Calu3 (cell line): ENCODE data around the gene EPHB2. TPM values are rescaled to one million over a fixed set of nuclear protein-coding genes. Genes with fewer than 3 reads are reported as not detected.
A peak's percentile ranks its signal among the peaks of the same experiment; 100 is the strongest.

Experiments
- BruUV-seq: library from RNA; stranded (reverse); fragments of 400-500 nt; replicated peaks from 2 replicates; lab custom pipeline; 2021; lab: Mats Ljungman, UMichigan
- CTCF ChIA-PET: fragments of 300-600 bp; sonication (Branson Sonifier 250); formaldehyde crosslinking; loops from one replicate; lab custom pipeline; 2022; ENCODE audit warnings: antibody characterized with exemption; lab: Charles Lee
- DNase-seq: peaks from one replicate; pipeline ENCODE4 v3.0.0; 2022
- H3K27ac Mint-ChIP-seq: one replicate; pipeline ENCODE4 v1.8.0; 2022; ENCODE audit warnings: mixed read lengths; ENCODE audit not compliant: unreplicated experiment
- H3K27me3 Mint-ChIP-seq: one replicate; pipeline ENCODE4 v1.8.0; 2022; ENCODE audit warnings: mixed read lengths; ENCODE audit not compliant: unreplicated experiment
- H3K36me3 Mint-ChIP-seq: one replicate; pipeline ENCODE4 v1.8.0; 2022; ENCODE audit warnings: mild to moderate bottlenecking, moderate library complexity, mixed read lengths; ENCODE audit not compliant: insufficient read depth, unreplicated experiment
- H3K4me1 Mint-ChIP-seq: one replicate; pipeline ENCODE4 v1.8.0; 2022; ENCODE audit warnings: mild to moderate bottlenecking, low read depth, mixed read lengths; ENCODE audit not compliant: unreplicated experiment
- H3K4me3 Mint-ChIP-seq: one replicate; pipeline ENCODE4 v1.8.0; 2022; ENCODE audit warnings: mild to moderate bottlenecking, low read depth, moderate library complexity, mixed read lengths; ENCODE audit not compliant: unreplicated experiment
- H3K9me3 Mint-ChIP-seq: one replicate; pipeline ENCODE4 v1.8.0; 2022; ENCODE audit warnings: low read depth, mixed read lengths; ENCODE audit not compliant: unreplicated experiment
- CTCF ChIP-seq: fragments of 200-600 bp; IDR thresholded peaks from one replicate; pipeline ENCODE4 v1.8.0; 2022; ENCODE audit warnings: antibody characterized with exemption; ENCODE audit not compliant: unreplicated experiment
- intact Hi-C: fragments of 100-400 bp; cut with micrococcal nuclease; formaldehyde crosslinking; loops from one replicate; pipeline ENCODE4 v1.10.0; 2022; ENCODE audit not compliant: unreplicated experiment
- total RNA-seq: library from RNA; stranded (reverse); gene quantifications from 2 replicates; pipeline ENCODE4 v1.2.3, GENCODE V29; 2022

Gene EPHB2
- total RNA-seq, 1 experiment from 2014 or later: 19.3 TPM

- Mint-ChIP-seq H3K4me1 (no peaks in the 10 kb centered on the region), H3K36me3 (no peaks in the 10 kb centered on the region), H3K9me3 (no peaks in the 10 kb centered on the region), H3K27ac (no peak overlapping the region), H3K4me3 (no peak overlapping the region), H3K27me3 (no peaks in the 10 kb centered on the region)
- no peak for DNase-seq
- TF ChIP-seq CTCF: no peak
- intact Hi-C loops: no loop called here
- no TSS peak for BruUV-seq
- CTCF ChIA-PET: no interaction called here
Measured at GRCh38 chr1:22910286-22910685, 199.6 kb downstream of the EPHB2 start.

- Mint-ChIP-seq H3K4me3 (no peak overlapping the region), H3K27ac (no peak overlapping the region), H3K4me1 (no peaks in the 10 kb centered on the region), H3K27me3 (no peaks in the 10 kb centered on the region), H3K36me3 (no peaks in the 10 kb centered on the region), H3K9me3 (no peaks in the 10 kb centered on the region)
- CTCF ChIA-PET: no interaction called here
- intact Hi-C loops: no loop called here
- no peak for DNase-seq
- TF ChIP-seq CTCF: no peak
- no TSS peak for BruUV-seq
Measured at GRCh38 chr1:22910986-22911651, 200.5 kb downstream of the EPHB2 start.

DNA sequence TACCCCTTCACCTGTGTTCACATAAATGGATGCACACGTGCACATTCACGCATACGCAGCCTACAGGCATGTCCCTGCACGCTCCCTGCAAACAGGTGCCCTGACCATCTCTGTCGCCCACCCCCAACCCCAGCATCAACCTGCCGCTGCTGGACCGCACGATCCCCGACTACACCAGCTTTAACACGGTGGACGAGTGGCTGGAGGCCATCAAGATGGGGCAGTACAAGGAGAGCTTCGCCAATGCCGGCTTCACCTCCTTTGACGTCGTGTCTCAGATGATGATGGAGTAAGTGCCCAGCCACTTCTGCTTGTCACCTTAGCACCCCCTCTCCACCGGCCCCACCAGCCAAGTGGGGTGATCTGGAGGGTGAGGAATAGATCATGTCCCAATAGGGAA lies 201.7 kb downstream of the EPHB2 start:
- Mint-ChIP-seq H3K27ac (no peak overlapping the region), H3K27me3 (no peaks in the 10 kb centered on the region), H3K4me1 (no peaks in the 10 kb centered on the region), H3K9me3 (no peaks in the 10 kb centered on the region), H3K4me3 (no peak overlapping the region), H3K36me3 (no peaks in the 10 kb centered on the region)
- BruUV-seq: no TSS peak
- CTCF ChIA-PET: no interaction called here
- intact Hi-C loops: no loop called here
- no peak for TF ChIP-seq CTCF
- no peak for DNase-seq

DNA sequence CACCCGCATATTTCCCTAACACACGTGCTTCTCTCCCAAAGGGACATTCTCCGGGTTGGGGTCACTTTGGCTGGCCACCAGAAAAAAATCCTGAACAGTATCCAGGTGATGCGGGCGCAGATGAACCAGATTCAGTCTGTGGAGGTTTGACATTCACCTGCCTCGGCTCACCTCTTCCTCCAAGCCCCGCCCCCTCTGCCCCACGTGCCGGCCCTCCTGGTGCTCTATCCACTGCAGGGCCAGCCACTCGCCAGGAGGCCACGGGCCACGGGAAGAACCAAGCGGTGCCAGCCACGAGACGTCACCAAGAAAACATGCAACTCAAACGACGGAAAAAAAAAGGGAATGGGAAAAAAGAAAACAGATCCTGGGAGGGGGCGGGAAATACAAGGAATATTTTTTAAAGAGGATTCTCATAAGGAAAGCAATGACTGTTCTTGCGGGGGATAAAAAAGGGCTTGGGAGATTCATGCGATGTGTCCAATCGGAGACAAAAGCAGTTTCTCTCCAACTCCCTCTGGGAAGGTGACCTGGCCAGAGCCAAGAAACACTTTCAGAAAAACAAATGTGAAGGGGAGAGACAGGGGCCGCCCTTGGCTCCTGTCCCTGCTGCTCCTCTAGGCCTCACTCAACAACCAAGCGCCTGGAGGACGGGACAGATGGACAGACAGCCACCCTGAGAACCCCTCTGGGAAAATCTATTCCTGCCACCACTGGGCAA lies 202.9 kb downstream of the EPHB2 start:
- H3K9me3 Mint-ChIP-seq: no peaks in the 10 kb centered on the region
- CTCF ChIA-PET: interaction anchor here (0.7 kb wide), 1 partner anchor 1165 kb away, joined by 3 read pairs; no protein-coding TSS in a partner anchor
- no peak for DNase-seq

More for the DNA sequence above, 202.9 kb downstream of the EPHB2 start:
- TSS peak; percentile 44 for BruUV-seq
- Mint-ChIP-seq H3K36me3 (no peaks in the 10 kb centered on the region), H3K27me3 (peaks cover 2% of the 10 kb centered on the region), H3K4me1 (no peaks in the 10 kb centered on the region), H3K4me3 (no peak overlapping the region), H3K27ac (no peak overlapping the region)
- intact Hi-C loops: no loop called here
- TF ChIP-seq CTCF: no peak
